HepG2 (cell line): ENCODE data around the gene DIS3L2. TPM values are rescaled to one million over a fixed set of nuclear protein-coding genes. Genes with fewer than 3 reads are reported as not detected.

Experiments used
- ATAC-seq: fragments of 200-7000 bp; cut with Tn5 transposase; 3 replicates; pipeline ENCODE4 v1.9.1; 2020; ENCODE audit warnings: mild to moderate bottlenecking, moderate library complexity
- BruUV-seq: library from RNA; stranded (reverse); fragments of 400-500 nt; replicated peaks from 2 replicates; lab custom pipeline; 2021; lab: Mats Ljungman, UMichigan
- CTCF ChIA-PET: fragments of 300-600 bp; formaldehyde crosslinking; extraction: SDS; loops from one replicate; lab custom pipeline; 2021; ENCODE audit warnings: low total read pairs, inconsistent platforms, low intra/inter-chr PET ratio; lab: Yijun Ruan, JAX
- POLR2A ChIA-PET: fragments of 350-600 bp; sonication (Branson Sonifier 250); formaldehyde crosslinking; loops from one replicate; lab custom pipeline; 2020; ENCODE audit warnings: antibody characterized with exemption, inconsistent platforms; lab: Yijun Ruan, JAX
- DNase-seq: peaks from one replicate; pipeline ENCODE4 v3.0.0-alpha.2; 2015; ENCODE audit warnings: low spot score
- FAIRE-seq: peaks from 3 replicates; lab custom pipeline; 2011; peaks lifted over from hg19 to GRCh38; lab: Jason Lieb, UNC
- H2AFZ ChIP-seq: one replicate; pipeline ENCODE4 v1.6.1; 2011; ENCODE audit warnings: low read length, inconsistent platforms
- H3K27ac ChIP-seq: fragments of 300-600 bp; 3 replicates; pipeline ENCODE4 v1.8.0; 2011; ENCODE audit warnings: mixed run types, mild to moderate bottlenecking, mixed read lengths, low read length, inconsistent platforms; ENCODE audit not compliant: insufficient read depth; ENCODE audit errors: extremely low read length
- H3K27me3 ChIP-seq, 2 experiments: fragments of 200-600 bp in 1 of 2; 2 replicates in 1 of 2; 3 replicates in 1 of 2; pipeline versions ENCODE4 v1.6.0 to v1.8.0; 2011; ENCODE audit warnings: low read length in 2 of 2, mild to moderate bottlenecking in 2 of 2, moderate library complexity in 2 of 2, inconsistent platforms in 1 of 2; ENCODE audit not compliant: insufficient read depth in 2 of 2, control insufficient read depth in 1 of 2
- H3K36me3 ChIP-seq, 2 experiments: fragments of 200-600 bp in 1 of 2; replicated peaks in 1 of 2; 2 replicates in 1 of 2; 3 replicates in 1 of 2; pipeline versions ENCODE4 v1.5.1 to v1.8.0; 2011; ENCODE audit warnings: low read length in 2 of 2, inconsistent platforms in 1 of 2; ENCODE audit not compliant: insufficient read depth in 2 of 2, control insufficient read depth in 1 of 2
- H3K4me1 ChIP-seq: 2 replicates; pipeline ENCODE4 v1.5.1; 2012; ENCODE audit warnings: low read length, inconsistent platforms; ENCODE audit not compliant: insufficient read depth
- H3K4me2 ChIP-seq: 2 replicates; pipeline ENCODE4 v1.6.0; 2011; ENCODE audit warnings: low read depth, low read length, inconsistent platforms
- H3K4me3 ChIP-seq, 3 experiments: fragments of 200-600 bp in 1 of 3; sonication (generic), shearing (Covaris generic) in 1 of 3; replicated peaks in 1 of 3; 2 replicates each; pipeline ENCODE4 v1.5.1; 2011 to 2016; ENCODE audit warnings: low read length in 3 of 3, inconsistent platforms in 2 of 3, low read depth in 2 of 3, mild to moderate bottlenecking in 2 of 3, control low read depth in 1 of 3, mixed read lengths in 1 of 3; ENCODE audit not compliant: insufficient read depth in 1 of 3
- H3K79me2 ChIP-seq: one replicate; pipeline ENCODE4 v1.6.1; 2011; ENCODE audit warnings: low read length, inconsistent platforms; ENCODE audit not compliant: insufficient read depth
- H3K9ac ChIP-seq: 2 replicates; pipeline ENCODE4 v1.6.0; 2011; ENCODE audit warnings: mild to moderate bottlenecking, low read depth, low read length, inconsistent platforms; ENCODE audit not compliant: insufficient read depth
- H3K9me3 ChIP-seq: 2 replicates; pipeline ENCODE4 v1.5.1; 2012; ENCODE audit warnings: mild to moderate bottlenecking, low read length
- H4K20me1 ChIP-seq: 2 replicates; pipeline ENCODE4 v1.6.0; 2011; ENCODE audit warnings: inconsistent platforms, mild to moderate bottlenecking, low read length, moderate library complexity; ENCODE audit not compliant: insufficient read depth
- ATM ChIP-seq: fragments of 450-650 bp; IDR thresholded peaks from 2 replicates; pipeline ENCODE4 v1.7.1; 2017; ENCODE audit warnings: mild to moderate bottlenecking, borderline replicate concordance
- ELF1 ChIP-seq: sonication (generic); formaldehyde crosslinking; IDR thresholded peaks from 2 replicates; pipeline ENCODE4 v1.4.0; 2020; ENCODE audit warnings: missing genetic modification reagents
- HES4 ChIP-seq: sonication (generic); formaldehyde crosslinking; IDR thresholded peaks from 2 replicates; pipeline ENCODE4 v1.9.0; 2021; ENCODE audit warnings: mild to moderate bottlenecking, missing genetic modification reagents, borderline replicate concordance
- JUNB ChIP-seq: sonication (generic); formaldehyde crosslinking; IDR thresholded peaks from 2 replicates; pipeline ENCODE4 v1.8.0; 2022; ENCODE audit warnings: missing genetic modification reagents, mild to moderate bottlenecking, borderline replicate concordance
- KMT2A ChIP-seq: sonication (generic); formaldehyde crosslinking; IDR thresholded peaks from 2 replicates; pipeline ENCODE4 v1.4.0; 2020; ENCODE audit warnings: missing genetic modification reagents
- NFE2 ChIP-seq: sonication (generic); formaldehyde crosslinking; IDR thresholded peaks from 2 replicates; pipeline ENCODE4 v1.4.0; 2020; ENCODE audit warnings: missing genetic modification reagents
- NRL ChIP-seq: sonication (generic); formaldehyde crosslinking; IDR thresholded peaks from 2 replicates; pipeline ENCODE4 v1.5.0; 2020; ENCODE audit warnings: missing genetic modification reagents, mild to moderate bottlenecking, moderate library complexity, borderline replicate concordance
- RBAK ChIP-seq: sonication (generic); formaldehyde crosslinking; IDR thresholded peaks from 2 replicates; pipeline ENCODE4 v1.5.1; 2020; ENCODE audit warnings: mild to moderate bottlenecking, missing genetic modification reagents
- SOX6 ChIP-seq, 2 experiments: fragments of 450-650 bp in 1 of 2; sonication (generic) in 1 of 2; formaldehyde crosslinking in 1 of 2; IDR thresholded peaks; 2 replicates each; pipeline versions ENCODE4 v1.4.0 to v1.6.1; 2017 to 2020; ENCODE audit warnings: antibody characterized with exemption in 1 of 2, mild to moderate bottlenecking in 1 of 2, missing genetic modification reagents in 1 of 2
- ZFAT ChIP-seq: sonication (generic); formaldehyde crosslinking; conservative IDR thresholded peaks from 2 replicates; pipeline ENCODE4 v1.8.1; 2023; ENCODE audit warnings: missing genetic modification reagents, inconsistent platforms
- ZKSCAN8 ChIP-seq: IDR thresholded peaks from 2 replicates; pipeline ENCODE4 v1.6.1; 2016; ENCODE audit warnings: borderline replicate concordance, missing genetic modification reagents, missing compliant biosample characterization
- ZNF33B ChIP-seq: sonication (generic); formaldehyde crosslinking; IDR thresholded peaks from 2 replicates; pipeline ENCODE4 v1.5.1; 2020; ENCODE audit warnings: mild to moderate bottlenecking, missing genetic modification reagents
- ZNF776 ChIP-seq: sonication (generic); formaldehyde crosslinking; IDR thresholded peaks from 2 replicates; pipeline ENCODE4 v1.4.0; 2020; ENCODE audit warnings: mild to moderate bottlenecking, missing genetic modification reagents
- ZNF891 ChIP-seq: sonication (generic); formaldehyde crosslinking; IDR thresholded peaks from 2 replicates; pipeline ENCODE4 v1.5.0; 2020; ENCODE audit warnings: mild to moderate bottlenecking, missing genetic modification reagents
- ZSCAN9 ChIP-seq: IDR thresholded peaks from 2 replicates; pipeline ENCODE4 v1.6.1; 2016; ENCODE audit warnings: borderline replicate concordance
- WGBS: methylation state at CpG from one replicate; pipeline ENCODE4 v1.1.6; 2017; ENCODE audit warnings: low lambda C conversion rate; 5-methylcytosine and 5-hydroxymethylcytosine counted together
- in situ Hi-C: cut with HindIII; loops from 2 replicates; pipeline ENCODE4 v1.10.0; 2017; ENCODE audit warnings: low pct_unique_long_range_greater_than_20kb; ENCODE audit not compliant: extremely low pct_ligation_motif_present
- intact Hi-C: fragments of 100-400 bp; cut with micrococcal nuclease; formaldehyde crosslinking; loops from one replicate; pipeline ENCODE4 v1.10.0; 2022; ENCODE audit not compliant: unreplicated experiment
- polyA plus RNA-seq, 8 experiments: library from polyadenylated mRNA; depleted of rRNA in 3 of 8; stranded (reverse) in 7 of 8; unstranded in 1 of 8; fragments of >200 nt; fragmentation: Illumina TruSeq in 4 of 8; extraction: Trizol in 4 of 8; gene quantifications; 2 replicates each; pipeline versions ENCODE4 v1.2.1 to v1.2.3, GENCODE V29; 2011 to 2016; ENCODE audit warnings: low read depth in 4 of 8, missing spikeins in 1 of 8, mixed read lengths in 1 of 8; ENCODE audit not compliant: insufficient read depth in 1 of 8
- total RNA-seq, 5 experiments: library from RNA; depleted of rRNA; stranded (reverse); fragments of >200 nt; fragmentation: Illumina TruSeq; extraction: Trizol; gene quantifications; 2 replicates each; pipeline ENCODE4 v1.2.3, GENCODE V29; 2016; ENCODE audit warnings: low read depth in 1 of 5
- TF ChIP-seq, protein P1 (sequence below): sonication (generic); formaldehyde crosslinking; IDR thresholded peaks from 2 replicates; pipeline ENCODE4 v1.5.1; 2020; ENCODE audit warnings: missing genetic modification reagents, mild to moderate bottlenecking, borderline replicate concordance
- TF ChIP-seq, protein P2 (sequence below): sonication (generic); IDR thresholded peaks from 2 replicates; pipeline ENCODE4 v1.6.1; 2016; ENCODE audit warnings: low read depth, borderline replicate concordance
- TF ChIP-seq, protein P3 (sequence below): IDR thresholded peaks from 2 replicates; pipeline ENCODE4 v1.6.1; 2016; ENCODE audit warnings: missing biosample characterization, missing genetic modification reagents, low read depth
- TF ChIP-seq, protein P4 (sequence below): sonication (generic); formaldehyde crosslinking; IDR thresholded peaks from 2 replicates; pipeline ENCODE4 v1.4.0; 2020; ENCODE audit warnings: missing genetic modification reagents

Gene DIS3L2
- total and polyA plus RNA-seq, 2 of the 13 experiments (the other 11 are each of a cell fraction or from before 2014, with no cell fraction given) = 7.0 to 23.9 TPM

DNA sequence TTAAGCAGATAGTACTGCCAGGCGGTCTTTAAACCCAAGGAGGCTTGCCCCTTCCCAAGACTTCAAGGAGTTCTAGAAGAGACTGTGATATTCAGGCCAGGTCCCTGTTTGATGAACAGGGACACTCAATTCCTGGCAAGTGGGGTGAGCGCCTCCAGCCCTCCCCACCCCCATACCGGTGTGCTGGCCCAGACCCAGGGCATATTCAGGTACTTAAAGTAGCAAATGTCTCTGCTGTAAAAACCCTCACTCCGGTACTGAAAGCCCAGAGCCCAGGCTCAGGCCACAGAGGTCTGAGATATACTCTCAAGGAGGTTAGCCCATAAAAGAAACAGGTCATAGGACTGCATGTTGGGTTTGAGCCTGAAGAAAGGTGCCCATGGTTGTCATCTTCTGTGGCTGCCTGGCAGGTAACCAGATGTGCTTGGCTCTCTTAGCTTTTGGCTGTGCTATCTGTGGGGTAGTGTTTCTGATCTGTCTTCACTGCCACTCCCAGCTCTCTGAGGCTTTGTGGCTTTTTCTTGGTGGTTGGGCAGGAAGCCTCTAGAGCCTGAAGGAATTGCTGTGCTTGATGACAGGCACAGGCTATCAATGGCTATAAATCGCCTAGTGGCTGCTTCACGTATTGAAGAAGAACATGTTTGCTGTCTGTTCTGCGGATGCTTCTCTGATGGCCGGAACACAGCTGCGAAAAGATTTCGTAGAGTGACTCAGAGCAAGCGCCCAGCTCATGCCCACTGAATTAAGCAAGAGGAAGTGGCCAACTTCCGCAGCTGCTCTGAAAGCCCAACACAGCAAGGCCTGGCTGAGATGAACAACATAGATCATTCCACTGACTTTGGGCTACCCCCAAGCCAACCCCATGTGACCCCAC lies 353.8 kb downstream of the DIS3L2 start (continued):
- no peak for TF ChIP-seq ZNF776 (CRISPR knock-in tag)

DNA sequence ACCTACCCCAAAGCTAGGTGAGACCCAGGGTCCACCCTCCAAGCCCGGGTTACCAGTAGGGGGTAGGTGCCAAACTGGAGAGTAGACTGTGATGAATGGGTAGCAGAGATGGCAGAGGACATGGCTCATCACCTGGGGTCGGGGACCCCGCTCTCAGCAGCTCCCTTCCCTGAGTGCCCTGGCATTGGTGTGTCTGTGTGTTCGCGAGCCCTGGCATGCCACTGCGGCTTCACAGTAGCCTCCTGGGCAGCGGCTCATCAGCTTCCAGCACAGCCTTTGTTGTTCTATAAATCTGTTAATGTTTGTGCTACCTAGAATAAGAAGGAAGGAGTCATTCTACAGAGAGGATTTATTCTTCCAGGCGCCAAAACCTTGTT lies 354.4 kb downstream of the DIS3L2 start:
- POLR2A ChIA-PET = no interaction called here
- 97% methylated on average over 8 of the region's 8 CpGs for WGBS
- Histone ChIP-seq H2AFZ (no peak overlapping the region), H3K4me2 (no peak overlapping the region), H3K4me3 (no peak overlapping the region), H3K9me3 (peaks cover 18% of the 10 kb centered on the region), H3K27ac (no peak overlapping the region), H3K9ac (no peak overlapping the region), H3K4me1 (no peaks in the 10 kb centered on the region), H4K20me1 (no peaks in the 10 kb centered on the region), H3K27me3 (no peaks in the 10 kb centered on the region), H3K36me3 (peaks cover 1 to 6% of the 10 kb centered on the region in 2 experiments; a peak in 3 of 5 replicates), H3K79me2 (no peaks in the 10 kb centered on the region)
- ATAC-seq (no peak), FAIRE-seq (no peak), DNase-seq (no peak)
- intact Hi-C loops (no loop called here), in situ Hi-C loops (no loop called here)
- BruUV-seq = no TSS peak
- CTCF ChIA-PET = no interaction called here
- TF ChIP-seq ZSCAN9 (CRISPR knock-in tag) (no peak), ZNF891 (CRISPR knock-in tag) (no peak), RBAK (CRISPR knock-in tag) (no peak), ZFAT (CRISPR knock-in tag) (no peak), ZKSCAN8 (no peak), JUNB (CRISPR knock-in tag) (no peak), HES4 (CRISPR knock-in tag) (no peak), ATM (no peak), SOX6 (IDR thresholded peaks at IDR 0.05) (no peak), SOX6 (CRISPR knock-in tag; IDR thresholded peaks at IDR 0.05) (no peak), ZNF33B (CRISPR knock-in tag) (no peak), NFE2 (no peak), NRL (CRISPR knock-in tag) (no peak), ELF1 (CRISPR knock-in tag) (no peak), KMT2A (CRISPR knock-in tag) (no peak)
- TF ChIP-seq, protein P1, sequence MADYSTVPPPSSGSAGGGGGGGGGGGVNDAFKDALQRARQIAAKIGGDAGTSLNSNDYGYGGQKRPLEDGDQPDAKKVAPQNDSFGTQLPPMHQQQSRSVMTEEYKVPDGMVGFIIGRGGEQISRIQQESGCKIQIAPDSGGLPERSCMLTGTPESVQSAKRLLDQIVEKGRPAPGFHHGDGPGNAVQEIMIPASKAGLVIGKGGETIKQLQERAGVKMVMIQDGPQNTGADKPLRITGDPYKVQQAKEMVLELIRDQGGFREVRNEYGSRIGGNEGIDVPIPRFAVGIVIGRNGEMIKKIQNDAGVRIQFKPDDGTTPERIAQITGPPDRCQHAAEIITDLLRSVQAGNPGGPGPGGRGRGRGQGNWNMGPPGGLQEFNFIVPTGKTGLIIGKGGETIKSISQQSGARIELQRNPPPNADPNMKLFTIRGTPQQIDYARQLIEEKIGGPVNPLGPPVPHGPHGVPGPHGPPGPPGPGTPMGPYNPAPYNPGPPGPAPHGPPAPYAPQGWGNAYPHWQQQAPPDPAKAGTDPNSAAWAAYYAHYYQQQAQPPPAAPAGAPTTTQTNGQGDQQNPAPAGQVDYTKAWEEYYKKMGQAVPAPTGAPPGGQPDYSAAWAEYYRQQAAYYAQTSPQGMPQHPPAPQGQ (CRISPR knock-in tag) = no peak
- TF ChIP-seq, protein P2, sequence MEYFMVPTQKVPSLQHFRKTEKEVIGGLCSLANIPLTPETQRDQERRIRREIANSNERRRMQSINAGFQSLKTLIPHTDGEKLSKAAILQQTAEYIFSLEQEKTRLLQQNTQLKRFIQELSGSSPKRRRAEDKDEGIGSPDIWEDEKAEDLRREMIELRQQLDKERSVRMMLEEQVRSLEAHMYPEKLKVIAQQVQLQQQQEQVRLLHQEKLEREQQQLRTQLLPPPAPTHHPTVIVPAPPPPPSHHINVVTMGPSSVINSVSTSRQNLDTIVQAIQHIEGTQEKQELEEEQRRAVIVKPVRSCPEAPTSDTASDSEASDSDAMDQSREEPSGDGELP = no peak
- TF ChIP-seq, protein P3, sequence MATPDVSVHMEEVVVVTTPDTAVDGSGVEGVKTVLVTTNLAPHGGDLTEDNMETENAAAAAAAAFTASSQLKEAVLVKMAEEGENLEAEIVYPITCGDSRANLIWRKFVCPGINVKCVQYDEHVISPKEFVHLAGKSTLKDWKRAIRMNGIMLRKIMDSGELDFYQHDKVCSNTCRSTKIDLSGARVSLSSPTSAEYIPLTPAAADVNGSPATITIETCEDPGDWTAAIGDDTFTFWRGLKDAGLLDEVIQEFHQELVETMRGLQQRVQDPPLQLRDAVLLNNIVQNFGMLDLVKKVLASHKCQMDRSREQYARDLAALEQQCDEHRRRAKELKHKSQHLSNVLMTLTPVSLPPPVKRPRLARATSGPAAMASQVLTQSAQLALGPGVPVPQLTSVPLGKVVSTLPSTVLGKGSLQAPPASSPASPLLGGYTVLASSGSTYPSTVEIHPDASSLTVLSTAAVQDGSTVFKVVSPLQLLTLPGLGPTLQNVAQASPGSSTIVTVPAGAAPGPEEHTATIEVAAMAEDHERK (CRISPR knock-in tag) = no peak
- TF ChIP-seq, protein P4, sequence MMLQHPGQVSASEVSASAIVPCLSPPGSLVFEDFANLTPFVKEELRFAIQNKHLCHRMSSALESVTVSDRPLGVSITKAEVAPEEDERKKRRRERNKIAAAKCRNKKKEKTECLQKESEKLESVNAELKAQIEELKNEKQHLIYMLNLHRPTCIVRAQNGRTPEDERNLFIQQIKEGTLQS (CRISPR knock-in tag) = no peak
